ENCODE results near the gene SERINC3. TPM values are rescaled to one million over a fixed set of nuclear protein-coding genes. Genes with fewer than 3 reads are reported as not detected.
A peak's percentile ranks its signal among the peaks of the same experiment; 100 is the strongest.

Gene SERINC3
- total RNA-seq, 1 donor from 2014 or later = 36.6 TPM

GRCh38 chr20:44463466-44463865 is 58.4 kb downstream of the SERINC3 start:
- DNase-seq (ENCODE audit: low read depth) = no peak
- no peak overlapping the region for H3K4me3 ChIP-seq (ENCODE audit: low read depth, low read length)
- no peak for TF ChIP-seq CTCF (conservative IDR thresholded peaks at IDR 0.05; ENCODE audit: low read depth, low read length)

- no peak for TF ChIP-seq CTCF (conservative IDR thresholded peaks at IDR 0.05; ENCODE audit: low read depth, low read length)
- H3K4me3 ChIP-seq (ENCODE audit: low read depth, low read length) = no peak overlapping the region
- DNase-seq (ENCODE audit: low read depth) = no peak
Observed at GRCh38 chr20:44461803-44462174, 60.1 kb downstream of the SERINC3 start.

- DNase-seq (ENCODE audit: low read depth) = no peak
- no peak overlapping the region for H3K4me3 ChIP-seq (ENCODE audit: low read depth, low read length)
- TF ChIP-seq CTCF (conservative IDR thresholded peaks at IDR 0.05; ENCODE audit: low read depth, low read length) = no peak
Observed at GRCh38 chr20:44461142-44461802, 60.6 kb downstream of the SERINC3 start.

- no peak overlapping the region for H3K4me3 ChIP-seq (ENCODE audit: low read depth, low read length)
- TF ChIP-seq CTCF (conservative IDR thresholded peaks at IDR 0.05; ENCODE audit: low read depth, low read length) = peak; percentile 65
- DNase-seq (ENCODE audit: low read depth) = no peak
Observed at GRCh38 chr20:44460795-44461141, 61.1 kb downstream of the SERINC3 start.

- TF ChIP-seq CTCF (conservative IDR thresholded peaks at IDR 0.05; ENCODE audit: low read depth, low read length) = no peak
- DNase-seq (ENCODE audit: low read depth) = no peak
- H3K4me3 ChIP-seq (ENCODE audit: low read depth, low read length) = no peak overlapping the region
Observed at GRCh38 chr20:44459271-44459670, 62.6 kb downstream of the SERINC3 start.

- no peak for DNase-seq (ENCODE audit: low read depth)
- H3K4me3 ChIP-seq (ENCODE audit: low read depth, low read length) = no peak overlapping the region
- no peak for TF ChIP-seq CTCF (conservative IDR thresholded peaks at IDR 0.05; ENCODE audit: low read depth, low read length)
Observed at GRCh38 chr20:44457016-44457415, 64.9 kb downstream of the SERINC3 start.

GRCh38 chr20:44456611-44457010 is 65.3 kb downstream of the SERINC3 start:
- TF ChIP-seq CTCF (conservative IDR thresholded peaks at IDR 0.05; ENCODE audit: low read depth, low read length) = no peak
- no peak overlapping the region for H3K4me3 ChIP-seq (ENCODE audit: low read depth, low read length)
- no peak for DNase-seq (ENCODE audit: low read depth)
